ENCODE measurements around the gene TRMT112. TPM values are rescaled to one million over a fixed set of nuclear protein-coding genes. Genes with fewer than 3 reads are reported as not detected.

TRMT112 gene
- total and polyA plus RNA-seq, 2 of the 8 experiments (the other 6 are each of a cell fraction or from before 2014, with no cell fraction given): 300 to 650 TPM

DNA sequence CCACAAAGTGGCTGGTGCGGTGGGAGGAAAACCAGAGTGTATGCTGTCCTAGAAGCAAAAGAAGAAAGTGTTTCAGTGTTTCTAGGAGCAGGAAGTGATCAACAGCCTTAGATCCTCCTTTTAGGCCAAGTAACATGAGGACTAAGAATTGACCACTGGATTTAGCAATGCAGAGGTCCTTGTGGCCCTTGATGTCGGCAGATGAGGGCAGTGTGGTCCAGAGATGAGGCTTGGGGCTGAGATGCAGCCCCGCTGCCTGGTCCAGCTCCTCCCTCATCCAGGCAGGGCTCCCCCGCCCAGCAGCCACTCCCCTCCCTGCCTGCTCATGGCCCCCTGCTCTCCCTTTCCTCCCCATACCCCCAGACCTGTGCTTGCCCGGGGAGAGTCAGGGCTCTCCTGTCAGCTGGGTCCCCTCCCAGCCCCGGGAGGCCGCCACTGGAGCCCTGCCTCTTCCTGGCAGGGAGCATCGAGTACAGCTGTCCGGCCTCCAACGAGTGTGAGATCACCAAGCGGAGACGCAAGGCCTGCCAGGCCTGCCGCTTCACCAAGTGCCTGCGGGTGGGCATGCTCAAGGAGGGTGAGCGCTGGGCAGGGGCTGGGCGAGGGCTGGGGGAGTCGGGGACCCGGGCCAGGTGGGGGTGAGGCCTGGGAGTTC lies 3.7 kb downstream of the TRMT112 start:
- TF ChIP-seq, protein P1, sequence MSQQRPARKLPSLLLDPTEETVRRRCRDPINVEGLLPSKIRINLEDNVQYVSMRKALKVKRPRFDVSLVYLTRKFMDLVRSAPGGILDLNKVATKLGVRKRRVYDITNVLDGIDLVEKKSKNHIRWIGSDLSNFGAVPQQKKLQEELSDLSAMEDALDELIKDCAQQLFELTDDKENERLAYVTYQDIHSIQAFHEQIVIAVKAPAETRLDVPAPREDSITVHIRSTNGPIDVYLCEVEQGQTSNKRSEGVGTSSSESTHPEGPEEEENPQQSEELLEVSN (IDR thresholded peaks at IDR 0.05): no peak
- TF ChIP-seq RNF2 (IDR thresholded peaks at IDR 0.05; ENCODE audit: borderline replicate concordance, low read depth, low read length, missing control alignments, poor library complexity, severe bottlenecking): no peak
- no peak overlapping the region for H3K4ac ChIP-seq (replicated peaks; ENCODE audit: insufficient read length, low read depth, low read length)
- DNase-seq (ENCODE audit: low read depth in 1 of 2, low spot score in 2 of 2) (no peak), FAIRE-seq (no peak)
- H3K4me3 ChIP-seq (ENCODE audit: extremely low read depth in 1 of 4, insufficient read depth in 2 of 4, low read depth in 3 of 4, low read length in 4 of 4): no peak overlapping the region
- H3K23ac ChIP-seq (ENCODE audit: insufficient read length): no peak overlapping the region
- no peak overlapping the region for H4K91ac ChIP-seq (replicated peaks; ENCODE audit: insufficient read length, low read length)
- no peak overlapping the region for H2BK120ac ChIP-seq (replicated peaks; ENCODE audit: low read depth, low read length)
- no peak overlapping the region for H3K27ac ChIP-seq (ENCODE audit: low read depth, low read length)
- peaks cover 0 to 16% (median 10%) of the 10 kb centered on the region in 4 experiments; a peak in 7 of 8 replicates for H3K36me3 ChIP-seq (ENCODE audit: control insufficient read depth in 2 of 4, insufficient read depth in 4 of 4, low read length in 3 of 4)
- H3K14ac ChIP-seq (ENCODE audit: insufficient read length): no peak overlapping the region
- H2AFZ ChIP-seq (ENCODE audit: low read length): no peak overlapping the region
- H2AK5ac ChIP-seq (ENCODE audit: low read depth, low read length): no peak overlapping the region
- H2BK15ac ChIP-seq (ENCODE audit: low read length): no peak overlapping the region
- H3K9me3 ChIP-seq (ENCODE audit: insufficient read depth in 2 of 2, low read depth in 1 of 2, low read length in 1 of 2): no peaks in the 10 kb centered on the region
- H3K79me2 ChIP-seq (ENCODE audit: control insufficient read depth in 1 of 2, insufficient read depth in 2 of 2, low read length in 2 of 2): peaks cover 0 to 12% of the 10 kb centered on the region in 2 experiments; a peak in 2 of 4 replicates
- H4K20me1 ChIP-seq (replicated peaks in 1 of 2; ENCODE audit: control insufficient read depth in 1 of 2, insufficient read depth in 2 of 2, low read length in 2 of 2): peaks cover 0 to 3% of the 10 kb centered on the region in 2 experiments
- no peak overlapping the region for H4K5ac ChIP-seq (ENCODE audit: insufficient read length, low read depth, low read length)
- H3K79me1 ChIP-seq (ENCODE audit: low read depth, low read length): peaks cover 5% of the 10 kb centered on the region; the same call in 1 of the 2 replicates
- H3K18ac ChIP-seq (ENCODE audit: extremely low read depth, low read length): no peak overlapping the region
- no peak overlapping the region for H2BK12ac ChIP-seq (ENCODE audit: low read depth, low read length)
- H2BK5ac ChIP-seq (ENCODE audit: low read depth, low read length): no peak overlapping the region
- no peak overlapping the region for H3K9ac ChIP-seq (replicated peaks in 1 of 4; ENCODE audit: extremely low read depth in 1 of 4, low read depth in 3 of 4, low read length in 3 of 4)
- no peak overlapping the region for H3K56ac ChIP-seq (replicated peaks; ENCODE audit: insufficient read length, low read depth, low read length)
- CTCF ChIA-PET (ENCODE audit: partially characterized antibody): interaction anchor here (1.1 to 20.8 kb wide), 6 partner anchors 10 to 337 kb away, joined by 3 to 614 read pairs (median 6); partner anchors contain the start of gene CCDC88B
- WGBS, 2 experiments (ENCODE audit: extremely low coverage in 1 of 2, insufficient coverage in 1 of 2, insufficient read length in 1 of 2, insufficient replicate concordance in 2 of 2, low coverage in 1 of 2, low lambda C conversion rate in 2 of 2, missing lambda C conversion rate in 1 of 2): 98% methylated on average over 15 of the region's 18 CpGs; no CpG with 5 or more reads in 1 of the 2 experiments
- POLR2A ChIA-PET (ENCODE audit: partially characterized antibody): interaction anchor here (0.5 to 6.6 kb wide), 9 partner anchors 9 to 66 kb away, joined by 3 to 61 read pairs (median 3); no protein-coding TSS in a partner anchor
- no peak overlapping the region for H3K4me2 ChIP-seq (ENCODE audit: insufficient read depth in 1 of 2, low read depth in 2 of 2, low read length in 2 of 2)
- no peak overlapping the region for H2BK20ac ChIP-seq (ENCODE audit: low read length)
- no peaks in the 10 kb centered on the region for H3K27me3 ChIP-seq (replicated peaks in 1 of 4; ENCODE audit: control insufficient read depth in 3 of 4, extremely low read depth in 1 of 4, insufficient read depth in 3 of 4, low read length in 3 of 4)
- no peak overlapping the region for H4K8ac ChIP-seq (ENCODE audit: extremely low read depth, insufficient read depth, low read length)
- H3K23me2 ChIP-seq (ENCODE audit: low read depth, low read length): peaks cover 2% of the 10 kb centered on the region; the same call in 1 of the 2 replicates
- peaks cover 0 to 5% (median 2%) of the 10 kb centered on the region in 4 experiments; a peak in 4 of 7 replicates for H3K4me1 ChIP-seq (replicated peaks in 1 of 4; ENCODE audit: control insufficient read depth in 3 of 4, insufficient read depth in 4 of 4, low read length in 3 of 4)
